Heart left ventricle (tissue), 16 donors: ENCODE data around the gene FAM89A. TPM values are rescaled to one million over a fixed set of nuclear protein-coding genes. Genes with fewer than 3 reads are reported as not detected.
A peak's percentile ranks its signal among the peaks of the same experiment; 100 is the strongest.

ENCODE experiments used
- ATAC-seq, 4 donors: fragments of 200-7000 bp; cut with Tn5 transposase; one replicate each; pipeline ENCODE4 v1.9.1; 2020 to 2022; ENCODE audit warnings: moderate library complexity in 4 of 4, mild to moderate bottlenecking in 3 of 4, moderate number of reproducible peaks in 1 of 4
- DNase-seq, 5 donors: peaks; one replicate each; pipeline ENCODE4 v3.0.0-alpha.2; 2020
- H3K27ac ChIP-seq, 12 donors: fragments of 200-600 bp; sonication (generic) in 4 of 12; one replicate each; pipeline versions ENCODE4 v1.5.0 to v1.8.0; 2016 to 2022; ENCODE audit warnings: mild to moderate bottlenecking in 2 of 12
- H3K27me3 ChIP-seq, 9 donors: fragments of 200-600 bp; sonication (generic) in 2 of 9; one replicate each; pipeline versions ENCODE4 v1.5.1 to v1.8.0; 2016 to 2022; ENCODE audit warnings: mild to moderate bottlenecking in 3 of 9
- H3K36me3 ChIP-seq, 9 donors: fragments of 200-600 bp; sonication (generic) in 2 of 9; one replicate each; pipeline versions ENCODE4 v1.5.0 to v1.8.0; 2018 to 2022; ENCODE audit warnings: mild to moderate bottlenecking in 2 of 9
- H3K4me1 ChIP-seq, 12 donors: fragments of 200-600 bp; sonication (generic) in 4 of 12; one replicate each; pipeline versions ENCODE4 v1.5.0 to v1.8.0; 2016 to 2022; ENCODE audit warnings: mild to moderate bottlenecking in 3 of 12
- H3K4me3 ChIP-seq, 12 donors: fragments of 200-600 bp; sonication (generic) in 4 of 12; one replicate each; pipeline versions ENCODE4 v1.5.0 to v1.8.0; 2017 to 2022; ENCODE audit warnings: mild to moderate bottlenecking in 9 of 12, moderate library complexity in 4 of 12
- H3K9me3 ChIP-seq, 12 donors: fragments of 200-600 bp; sonication (generic) in 4 of 12; one replicate each; pipeline versions ENCODE4 v1.5.0 to v1.8.0; 2016 to 2022; ENCODE audit warnings: mild to moderate bottlenecking in 1 of 12
- POLR2A ChIP-seq, 2 donors: fragments of 450-650 bp; IDR thresholded peaks; one replicate each; pipeline ENCODE4 v1.6.1; 2017; ENCODE audit warnings: antibody characterized with exemption in 2 of 2, mild to moderate bottlenecking in 2 of 2, moderate library complexity in 2 of 2
- WGBS, 4 donors: extraction: QIAGEN DNeasy Blood & Tissue Kit in 2 of 4; methylation state at CpG; one replicate each; pipeline versions ENCODE4 v1.1.5 to v1.1.7; 2013 to 2018; 5-methylcytosine and 5-hydroxymethylcytosine counted together
- intact Hi-C, 10 donors: fragments of 100-400 bp; cut with DNase I; formaldehyde crosslinking; loops; one replicate each; pipeline versions ENCODE4 v1.11.1 to v1.14.2; 2022
- polyA plus RNA-seq, 2 donors: library from polyadenylated mRNA; stranded (reverse); fragments of 200-250 nt; gene quantifications; one replicate each; pipeline ENCODE4 v1.2.3, GENCODE V29; 2013
- total RNA-seq, 9 donors: library from RNA; depleted of rRNA in 2 of 9; stranded (reverse); fragments of >200 nt in 2 of 9; fragmentation: NEBNext Ultra II Directional in 3 of 9; extraction: Animal tissue kit (Norgen Biotek cat#: 25700) in 3 of 9; gene quantifications; one replicate each; pipeline versions ENCODE4 v1.1.0 to v1.2.4, GENCODE V29; 2016 to 2023
- TF ChIP-seq, protein P1 (sequence below), 12 donors: fragments of 200-600 bp; sonication (generic) in 4 of 12; IDR thresholded peaks; one replicate each; pipeline versions ENCODE4 v1.5.0 to v1.8.0; 2018 to 2022; ENCODE audit warnings: antibody characterized with exemption in 12 of 12, mild to moderate bottlenecking in 5 of 12
- donor health status: ischemic (EF 13 %, LVEDD 7.1; RV severe dilation, severe dysfunction).
- donor health status: healthy with polysubstance abuse.
- donor health status: DM: no; HTN: yes; CAD: no.
- donor health status: DM: no; HTN: no; CAD: no.
- donor health status: ischemic (EF 25% LVEDD 6.9; RV normal size, moderate dysfunction).
- donor health status: ischemic (EF 25% LVEDD 5.7; RV mildly dilated, moderate dysfunction).
- donor health status: healthy.
- donor health status: DM: yes; HTN: yes; CAD: no.
- donor health status: ischemic (EF 35%, LVEDD 5.7; RV mildly dilated, moderate dysfunction).
- donor health status: nonischemic (EF 11% LVEDD 7.7; RV severe dilation, severe dysfunction).
- donor health status: DM: yes; HTN: yes; CAD: no.
- donor health status: PGD.
- donor health status: ischemic (EF 29% LVEDD 5.4; RV normal size, mild dysfunction).
- donor health status: nonischemic (EF 23%, LVEDD 6.1; RV moderate dilation, normal function).

FAM89A gene
- total and polyA plus RNA-seq, 11 donors: 3.8 to 11.5 (median 6.0) TPM

DNA sequence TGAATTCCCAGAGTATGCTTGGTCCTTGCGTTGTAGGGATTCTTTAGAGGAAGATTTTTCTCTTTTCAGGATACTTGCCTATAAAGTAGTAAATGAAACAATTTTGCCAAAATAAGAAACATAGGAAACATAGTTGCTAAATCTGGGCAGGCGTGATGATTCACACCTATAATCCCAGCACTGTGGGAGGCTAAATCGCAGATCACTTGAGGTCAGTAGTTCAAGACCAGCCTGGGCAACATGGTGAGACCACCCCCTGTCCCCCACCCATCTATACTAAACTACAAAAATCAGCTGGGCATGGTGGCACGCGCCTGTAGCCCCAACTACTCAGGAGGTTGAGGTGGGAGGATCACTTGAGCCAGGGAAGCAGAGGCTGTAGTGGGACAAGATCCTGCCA lies 56.2 kb downstream of the FAM89A start:
- 88 to 90% (median 88%) methylated on average over 5 of the region's 5 CpGs for WGBS, 4 donors

DNA sequence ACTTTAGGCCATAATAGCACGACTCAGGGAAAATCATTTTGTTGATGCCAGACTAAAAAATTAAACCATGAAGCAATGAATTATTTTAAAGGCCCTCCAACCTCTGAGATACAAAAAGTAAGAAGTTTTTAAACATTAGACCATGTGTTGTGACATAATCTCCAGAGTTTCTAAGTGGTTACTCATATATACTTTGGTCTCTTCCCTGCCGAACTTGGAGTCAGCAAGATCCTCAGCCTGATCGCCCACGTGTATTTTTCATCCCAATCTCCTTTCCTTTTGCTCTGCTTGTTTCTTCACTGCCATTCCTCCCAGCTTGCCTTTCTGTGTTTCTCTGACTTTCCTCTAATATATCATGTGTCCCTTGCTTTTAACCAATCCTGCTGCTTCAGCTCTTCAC lies 57.4 kb downstream of the FAM89A start:
- 59 to 95% (median 72%) methylated on average over 4 of the region's 4 CpGs for WGBS, 4 donors
- Histone ChIP-seq H3K27me3 (no peaks in the 10 kb centered on the region), H3K9me3 (no peaks in the 10 kb centered on the region), H3K36me3 (peaks cover 0 to 29% (median 4%) of the 10 kb centered on the region in 9 donors), H3K4me3 (no peak overlapping the region), H3K27ac (no peak overlapping the region), H3K4me1 (peaks cover 0 to 19% (median 11%) of the 10 kb centered on the region in 12 donors)
- intact Hi-C loops: loop anchor here in 1 of 10 donors (5.0 kb wide), 1 partner anchor 185 kb away; no protein-coding TSS in a partner anchor
- ATAC-seq (no peak), DNase-seq (no peak)
- TF ChIP-seq POLR2A (IDR thresholded peaks at IDR 0.05): no peak
- TF ChIP-seq, protein P1, sequence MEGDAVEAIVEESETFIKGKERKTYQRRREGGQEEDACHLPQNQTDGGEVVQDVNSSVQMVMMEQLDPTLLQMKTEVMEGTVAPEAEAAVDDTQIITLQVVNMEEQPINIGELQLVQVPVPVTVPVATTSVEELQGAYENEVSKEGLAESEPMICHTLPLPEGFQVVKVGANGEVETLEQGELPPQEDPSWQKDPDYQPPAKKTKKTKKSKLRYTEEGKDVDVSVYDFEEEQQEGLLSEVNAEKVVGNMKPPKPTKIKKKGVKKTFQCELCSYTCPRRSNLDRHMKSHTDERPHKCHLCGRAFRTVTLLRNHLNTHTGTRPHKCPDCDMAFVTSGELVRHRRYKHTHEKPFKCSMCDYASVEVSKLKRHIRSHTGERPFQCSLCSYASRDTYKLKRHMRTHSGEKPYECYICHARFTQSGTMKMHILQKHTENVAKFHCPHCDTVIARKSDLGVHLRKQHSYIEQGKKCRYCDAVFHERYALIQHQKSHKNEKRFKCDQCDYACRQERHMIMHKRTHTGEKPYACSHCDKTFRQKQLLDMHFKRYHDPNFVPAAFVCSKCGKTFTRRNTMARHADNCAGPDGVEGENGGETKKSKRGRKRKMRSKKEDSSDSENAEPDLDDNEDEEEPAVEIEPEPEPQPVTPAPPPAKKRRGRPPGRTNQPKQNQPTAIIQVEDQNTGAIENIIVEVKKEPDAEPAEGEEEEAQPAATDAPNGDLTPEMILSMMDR (IDR thresholded peaks at IDR 0.05): no peak

More for the DNA sequence above, 56.2 kb downstream of the FAM89A start:
- no peak overlapping the region for H3K27ac ChIP-seq
- H3K4me1 ChIP-seq: peaks cover 0 to 17% (median 8%) of the 10 kb centered on the region in 12 donors
- no peak overlapping the region for H3K4me3 ChIP-seq
- TF ChIP-seq, protein P1 (IDR thresholded peaks at IDR 0.05): no peak
- no peak for TF ChIP-seq POLR2A (IDR thresholded peaks at IDR 0.05)
- H3K36me3 ChIP-seq: peaks cover 0 to 35% (median 5%) of the 10 kb centered on the region in 9 donors
- no peaks in the 10 kb centered on the region for H3K27me3 ChIP-seq
- no peak for ATAC-seq
- H3K9me3 ChIP-seq: no peaks in the 10 kb centered on the region
- intact Hi-C loops: loop anchor here in 1 of 10 donors (5.0 kb wide), 1 partner anchor 187 kb away; no protein-coding TSS in a partner anchor
- no peak for DNase-seq

DNA sequence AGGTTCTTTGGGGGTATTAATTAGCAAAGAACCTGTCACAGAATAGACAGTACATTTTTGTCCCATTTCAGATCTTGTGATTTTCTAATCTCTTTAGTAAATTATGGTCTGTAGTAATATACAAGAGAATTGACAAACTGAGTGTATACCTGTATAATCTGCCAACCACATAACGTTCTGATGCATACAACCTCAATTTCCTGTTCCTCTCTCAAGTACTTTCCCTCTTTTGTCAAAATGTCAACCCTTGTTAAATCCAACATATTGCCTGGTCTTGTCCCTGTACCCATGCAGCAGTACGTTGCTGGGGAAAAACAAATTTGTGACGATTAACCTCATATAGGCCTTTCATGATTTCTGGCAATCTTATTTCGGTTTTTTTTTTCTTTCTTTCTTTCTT lies 60.1 kb downstream of the FAM89A start:
- no peak for ATAC-seq
- 77 to 88% (median 81%) methylated on average over 4 of the region's 4 CpGs for WGBS, 4 donors
- Histone ChIP-seq H3K9me3 (no peaks in the 10 kb centered on the region), H3K27me3 (no peaks in the 10 kb centered on the region), H3K36me3 (peaks cover 0 to 32% (median 9%) of the 10 kb centered on the region in 9 donors), H3K4me3 (peak overlapping the region in 9 of 12 donors; percentile 55 to 90 (median 81)), H3K27ac (peak overlapping the region in 1 of 12 donors; percentile 88), H3K4me1 (peaks cover 0 to 41% (median 20%) of the 10 kb centered on the region in 12 donors)
- no peak for DNase-seq
- intact Hi-C loops: loop anchor here in 4 of 10 donors (1.0 to 10.0 kb wide), 5 partner anchors 63 to 231 kb away; partner anchors contain the start of gene C1orf198 (in 1 of the 4)
- TF ChIP-seq, protein P1 (IDR thresholded peaks at IDR 0.05): no peak
- no peak for TF ChIP-seq POLR2A (IDR thresholded peaks at IDR 0.05)

DNA sequence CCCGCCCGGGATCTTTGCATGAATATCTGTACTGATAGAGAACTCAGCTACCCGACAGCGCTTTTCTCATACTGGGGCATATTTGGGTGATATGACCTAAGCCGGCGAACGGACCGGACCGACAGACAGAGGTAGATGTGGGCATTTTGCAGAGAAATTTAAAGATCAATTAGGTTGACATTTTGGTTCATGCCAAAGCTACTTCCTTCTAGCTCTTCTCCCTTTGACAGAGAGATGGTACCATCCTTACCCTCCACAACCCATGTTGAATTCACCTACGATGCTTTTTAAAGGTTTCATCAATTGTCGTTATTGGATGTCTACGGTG lies 60.7 kb downstream of the FAM89A start:
- Histone ChIP-seq H3K36me3 (peaks cover 0 to 32% (median 9%) of the 10 kb centered on the region in 9 donors), H3K4me3 (peak overlapping the region; percentile 40 to 92 (median 80)), H3K9me3 (no peaks in the 10 kb centered on the region), H3K4me1 (peaks cover 0 to 41% (median 20%) of the 10 kb centered on the region in 12 donors), H3K27ac (peak overlapping the region in 11 of 12 donors; percentile 55 to 88 (median 79)), H3K27me3 (no peaks in the 10 kb centered on the region)
- ATAC-seq (no peak), DNase-seq (no peak)
- WGBS, 4 donors: 5 to 10% (median 8%) methylated on average over 12 of the region's 12 CpGs
- TF ChIP-seq, protein P1 (IDR thresholded peaks at IDR 0.05): no peak
- TF ChIP-seq POLR2A (IDR thresholded peaks at IDR 0.05): no peak
- intact Hi-C loops: loop anchor here in 3 of 10 donors (1.0 to 10.0 kb wide), 4 partner anchors 62 to 232 kb away; partner anchors contain the start of gene C1orf198 (in 1 of the 3)
